Tongue (tissue), 1 donor: Measurements from ENCODE around the gene TNFRSF14. TPM values are rescaled to one million over a fixed set of nuclear protein-coding genes. Genes with fewer than 3 reads are reported as not detected.

ENCODE experiments used
- total RNA-seq: library from RNA; depleted of rRNA; stranded (reverse); fragments of >200 nt; gene quantifications from one replicate; pipeline ENCODE4 v1.2.3, GENCODE V29; 2014

The TNFRSF14 gene
- total RNA-seq, 1 donor from 2014 or later: 17.6 TPM

Other genes with a start within 250 kb of the TNFRSF14 start
- gene MORN1, start 164.8 kb upstream of the TNFRSF14 start, total RNA-seq: 13.8 TPM
- gene RER1, start 164.5 kb upstream of the TNFRSF14 start, total RNA-seq: 56.2 TPM
- gene PEX10, start 143.8 kb upstream of the TNFRSF14 start, total RNA-seq: 19.8 TPM
- 11.8 TPM for gene PLCH2, start 80.1 kb upstream of the TNFRSF14 start, total RNA-seq
- 44.1 TPM for gene PANK4, start 29.8 kb upstream of the TNFRSF14 start, total RNA-seq
- 2.8 TPM for gene HES5, start 26.1 kb upstream of the TNFRSF14 start, total RNA-seq
- 15.4 TPM for gene PRXL2B, start 30.4 kb downstream of the TNFRSF14 start, total RNA-seq
- gene MMEL1, start 76.6 kb downstream of the TNFRSF14 start, total RNA-seq: not detected
- 0.10 TPM for gene TTC34, start 245.3 kb downstream of the TNFRSF14 start, total RNA-seq